ENCODE data around the gene SLC2A4RG.

DNA sequence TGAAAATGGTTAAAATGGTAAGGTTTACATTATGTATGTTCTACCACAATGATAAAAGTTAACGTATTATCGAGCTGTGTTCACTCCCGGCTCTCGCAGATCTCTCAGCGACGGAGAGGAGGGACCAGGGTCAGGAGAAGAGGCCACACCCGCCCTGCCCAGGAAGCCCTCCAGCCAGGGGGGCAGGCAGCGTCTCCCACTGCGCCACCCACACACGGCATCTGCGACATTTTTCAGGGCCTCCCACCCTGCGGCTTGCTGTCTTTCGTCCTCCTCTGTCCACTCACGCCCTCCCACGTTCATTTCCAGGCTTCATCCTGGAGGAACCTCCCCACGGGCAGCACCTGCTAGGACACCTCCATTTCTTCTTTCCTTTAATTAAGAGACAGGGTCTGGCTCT, 48.2 kb downstream of the SLC2A4RG start:
- TF ChIP-seq, protein P1, sequence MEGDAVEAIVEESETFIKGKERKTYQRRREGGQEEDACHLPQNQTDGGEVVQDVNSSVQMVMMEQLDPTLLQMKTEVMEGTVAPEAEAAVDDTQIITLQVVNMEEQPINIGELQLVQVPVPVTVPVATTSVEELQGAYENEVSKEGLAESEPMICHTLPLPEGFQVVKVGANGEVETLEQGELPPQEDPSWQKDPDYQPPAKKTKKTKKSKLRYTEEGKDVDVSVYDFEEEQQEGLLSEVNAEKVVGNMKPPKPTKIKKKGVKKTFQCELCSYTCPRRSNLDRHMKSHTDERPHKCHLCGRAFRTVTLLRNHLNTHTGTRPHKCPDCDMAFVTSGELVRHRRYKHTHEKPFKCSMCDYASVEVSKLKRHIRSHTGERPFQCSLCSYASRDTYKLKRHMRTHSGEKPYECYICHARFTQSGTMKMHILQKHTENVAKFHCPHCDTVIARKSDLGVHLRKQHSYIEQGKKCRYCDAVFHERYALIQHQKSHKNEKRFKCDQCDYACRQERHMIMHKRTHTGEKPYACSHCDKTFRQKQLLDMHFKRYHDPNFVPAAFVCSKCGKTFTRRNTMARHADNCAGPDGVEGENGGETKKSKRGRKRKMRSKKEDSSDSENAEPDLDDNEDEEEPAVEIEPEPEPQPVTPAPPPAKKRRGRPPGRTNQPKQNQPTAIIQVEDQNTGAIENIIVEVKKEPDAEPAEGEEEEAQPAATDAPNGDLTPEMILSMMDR (IDR thresholded peaks at IDR 0.05), result no peak
- no peak for TF ChIP-seq POLR2A (IDR thresholded peaks at IDR 0.05)
